HFF-Myc (cell line): ENCODE results near the gene C10orf67.
"Not testable (repeated sequence)": the region's sequence is repeated elsewhere in the genome, so short reads cannot be mapped to it uniquely, and the experiment has no call there.

ENCODE experiments used
- DNase-seq: peaks from one replicate; pipeline ENCODE4 v3.0.0-alpha.2; 2011; ENCODE audit warnings: low read depth; ENCODE audit errors: extremely low read depth
- H3K4me3 ChIP-seq: replicated peaks from 2 replicates; pipeline ENCODE4 v1.5.1; 2011; ENCODE audit warnings: low read depth, mild to moderate bottlenecking, control low read depth, low read length
- TF ChIP-seq, protein P1 (sequence below): IDR thresholded peaks from 2 replicates; pipeline ENCODE4 v1.5.1; 2012; ENCODE audit warnings: mild to moderate bottlenecking, low read depth, low read length, control low read depth; ENCODE audit errors: missing control alignments

Gene C10orf67

DNA sequence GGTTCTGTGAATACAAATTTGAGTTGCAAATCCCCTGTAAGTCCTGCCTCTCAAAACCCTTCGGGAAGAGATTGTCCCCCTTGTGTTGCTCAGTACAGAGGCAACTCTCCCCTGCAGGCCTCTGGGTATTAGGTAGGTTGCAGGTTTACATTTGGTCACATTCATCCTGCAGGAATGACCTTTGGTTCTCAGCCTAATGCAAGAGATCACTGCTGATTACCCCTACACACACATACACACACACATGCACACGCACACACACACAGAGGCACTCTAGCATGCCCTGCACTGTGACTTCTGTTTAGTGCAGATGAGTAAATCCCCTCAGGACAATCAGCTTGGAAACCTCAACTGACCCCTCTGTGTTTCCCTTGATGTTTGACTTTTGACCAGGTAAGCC, 69.2 kb downstream of the C10orf67 start:
- no peak overlapping the region for H3K4me3 ChIP-seq
- TF ChIP-seq, protein P1, sequence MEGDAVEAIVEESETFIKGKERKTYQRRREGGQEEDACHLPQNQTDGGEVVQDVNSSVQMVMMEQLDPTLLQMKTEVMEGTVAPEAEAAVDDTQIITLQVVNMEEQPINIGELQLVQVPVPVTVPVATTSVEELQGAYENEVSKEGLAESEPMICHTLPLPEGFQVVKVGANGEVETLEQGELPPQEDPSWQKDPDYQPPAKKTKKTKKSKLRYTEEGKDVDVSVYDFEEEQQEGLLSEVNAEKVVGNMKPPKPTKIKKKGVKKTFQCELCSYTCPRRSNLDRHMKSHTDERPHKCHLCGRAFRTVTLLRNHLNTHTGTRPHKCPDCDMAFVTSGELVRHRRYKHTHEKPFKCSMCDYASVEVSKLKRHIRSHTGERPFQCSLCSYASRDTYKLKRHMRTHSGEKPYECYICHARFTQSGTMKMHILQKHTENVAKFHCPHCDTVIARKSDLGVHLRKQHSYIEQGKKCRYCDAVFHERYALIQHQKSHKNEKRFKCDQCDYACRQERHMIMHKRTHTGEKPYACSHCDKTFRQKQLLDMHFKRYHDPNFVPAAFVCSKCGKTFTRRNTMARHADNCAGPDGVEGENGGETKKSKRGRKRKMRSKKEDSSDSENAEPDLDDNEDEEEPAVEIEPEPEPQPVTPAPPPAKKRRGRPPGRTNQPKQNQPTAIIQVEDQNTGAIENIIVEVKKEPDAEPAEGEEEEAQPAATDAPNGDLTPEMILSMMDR: no peak
- no peak for DNase-seq

DNA sequence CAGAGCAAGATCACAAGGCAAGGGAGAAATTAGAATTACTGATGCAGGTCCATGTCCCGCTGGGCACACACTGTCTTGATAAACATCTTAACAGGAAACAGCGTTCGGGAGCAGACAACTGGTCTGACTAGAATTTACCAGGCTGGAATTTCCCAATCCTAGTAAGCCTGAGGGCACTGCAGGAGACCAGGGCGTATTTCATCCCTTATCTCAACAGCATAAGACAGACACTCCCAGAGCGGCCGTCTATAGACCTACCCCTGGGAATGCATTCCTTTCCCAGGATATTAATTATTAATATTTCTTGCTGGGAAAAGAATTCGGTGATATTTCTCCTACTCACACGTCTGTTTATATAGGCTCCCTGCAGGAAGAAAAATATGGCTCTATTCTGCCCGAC, 70.4 kb downstream of the C10orf67 start:
- DNase-seq, H3K4me3 ChIP-seq: not testable (repeated sequence)

DNA sequence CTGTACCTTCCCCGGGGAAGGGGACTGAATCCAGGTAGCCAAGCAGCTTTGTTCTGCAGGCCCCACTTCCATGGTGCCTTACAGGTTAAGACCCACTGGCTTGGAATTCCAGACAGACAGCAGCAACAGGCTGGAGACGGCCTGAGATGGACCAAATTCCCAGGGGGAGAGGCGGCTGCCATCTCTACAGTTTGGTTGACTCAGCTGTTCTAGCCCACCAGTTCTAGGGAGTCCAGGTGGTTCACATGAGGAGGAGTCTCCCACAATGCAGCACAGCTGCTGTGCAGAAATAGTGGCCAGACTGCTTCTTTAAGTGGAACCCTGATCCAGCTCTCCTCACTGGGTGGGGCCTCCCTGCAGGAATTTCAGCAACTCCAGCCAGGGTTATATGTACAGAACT, 74.1 kb downstream of the C10orf67 start:
- H3K4me3 ChIP-seq: no peak overlapping the region
- TF ChIP-seq, protein P1: no peak
- DNase-seq: no peak

DNA sequence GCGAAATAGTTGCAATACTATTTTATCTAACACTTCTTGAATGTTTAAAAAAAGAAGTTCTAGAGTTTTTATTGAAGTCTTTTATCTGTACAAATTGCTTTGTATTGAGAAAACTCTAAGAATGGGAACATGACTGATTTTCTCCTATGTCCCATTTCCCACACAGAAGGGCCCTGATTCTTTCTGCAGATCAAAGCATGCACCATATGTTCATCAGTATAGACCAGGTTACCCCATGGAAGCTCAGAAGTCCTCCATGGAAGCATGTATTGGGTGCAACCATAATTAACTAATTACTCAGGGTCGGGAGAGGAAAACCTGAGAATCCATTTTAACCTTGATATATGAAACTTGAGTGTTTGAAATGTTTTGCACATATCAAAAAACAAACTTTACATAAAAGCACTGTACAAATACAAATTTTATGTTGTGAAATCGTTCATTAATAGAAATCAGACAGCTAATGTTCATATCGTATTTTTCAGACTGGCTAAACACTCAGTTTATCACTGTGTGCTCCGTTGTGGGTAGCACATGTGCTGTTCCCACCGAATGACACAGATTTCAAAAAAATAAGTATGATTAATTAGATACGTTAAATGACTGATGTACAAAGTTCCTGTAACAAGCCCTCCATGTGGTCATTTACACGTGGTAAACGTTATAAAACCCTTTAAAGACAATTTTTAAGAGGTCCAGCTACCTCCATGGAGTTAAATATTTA, 81.0 kb downstream of the C10orf67 start:
- no peak overlapping the region for H3K4me3 ChIP-seq
- TF ChIP-seq, protein P1: no peak
- no peak for DNase-seq

DNA sequence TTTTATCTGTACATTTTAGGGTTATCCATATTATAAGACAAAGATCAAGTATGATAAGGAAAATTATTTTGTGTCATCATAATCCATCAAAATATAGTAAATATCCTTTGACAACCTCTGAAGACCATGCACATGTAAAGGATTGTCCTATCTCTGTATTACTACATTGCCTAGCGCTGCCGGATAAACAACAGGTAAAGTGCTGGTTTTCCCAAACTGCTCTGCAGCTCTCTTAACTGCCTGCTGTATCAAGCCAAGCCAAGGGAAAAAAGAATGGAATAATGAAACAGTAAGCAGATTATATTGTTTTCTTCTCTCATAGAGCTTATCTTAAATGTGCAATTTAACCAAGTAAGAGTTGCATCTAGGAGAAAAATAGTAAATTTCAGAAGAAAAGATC, 81.7 kb downstream of the C10orf67 start:
- DNase-seq: no peak
- TF ChIP-seq, protein P1: no peak

DNA sequence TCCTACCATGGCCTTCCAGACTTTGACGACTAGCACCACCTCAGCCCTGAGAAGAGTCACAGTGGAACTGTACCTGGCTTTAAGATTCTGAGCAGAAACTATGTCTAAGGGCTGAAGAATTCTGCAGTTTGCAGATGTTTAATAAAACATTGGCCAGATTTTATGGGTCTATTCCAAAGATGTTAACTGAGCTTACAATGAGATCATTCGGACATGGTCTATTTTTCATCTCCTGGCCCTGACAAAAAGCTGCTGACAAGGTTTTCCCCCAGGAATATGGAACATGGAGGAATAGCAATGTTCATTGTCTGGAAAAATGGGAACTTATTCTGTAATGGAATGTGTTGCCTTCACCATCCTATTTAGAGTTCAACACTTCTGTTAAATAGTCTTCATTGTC, 86.1 kb downstream of the C10orf67 start:
- H3K4me3 ChIP-seq: no peak overlapping the region
- DNase-seq: no peak
- TF ChIP-seq, protein P1: no peak

More for the DNA sequence above, 81.7 kb downstream of the C10orf67 start:
- no peak overlapping the region for H3K4me3 ChIP-seq

DNA sequence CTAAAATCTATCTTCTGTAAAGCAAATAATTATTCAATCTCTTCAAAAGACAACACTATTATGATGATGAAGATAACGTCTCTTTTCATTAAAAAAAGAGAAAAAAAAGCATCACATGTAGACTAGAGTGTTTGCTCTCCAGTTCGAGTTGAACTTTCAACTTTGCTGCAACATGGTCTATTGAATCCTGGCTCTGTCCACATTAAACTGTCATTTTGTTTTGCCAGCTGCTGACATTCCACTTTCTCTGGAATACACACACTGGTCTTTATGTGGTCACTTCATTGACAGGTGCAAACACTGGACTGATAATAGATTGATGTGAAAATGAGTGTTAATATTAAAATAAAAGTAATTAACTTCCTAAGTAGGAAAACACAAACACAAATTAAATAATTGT, 90.8 kb downstream of the C10orf67 start:
- DNase-seq: no peak
- H3K4me3 ChIP-seq: no peak overlapping the region
- TF ChIP-seq, protein P1: no peak

DNA sequence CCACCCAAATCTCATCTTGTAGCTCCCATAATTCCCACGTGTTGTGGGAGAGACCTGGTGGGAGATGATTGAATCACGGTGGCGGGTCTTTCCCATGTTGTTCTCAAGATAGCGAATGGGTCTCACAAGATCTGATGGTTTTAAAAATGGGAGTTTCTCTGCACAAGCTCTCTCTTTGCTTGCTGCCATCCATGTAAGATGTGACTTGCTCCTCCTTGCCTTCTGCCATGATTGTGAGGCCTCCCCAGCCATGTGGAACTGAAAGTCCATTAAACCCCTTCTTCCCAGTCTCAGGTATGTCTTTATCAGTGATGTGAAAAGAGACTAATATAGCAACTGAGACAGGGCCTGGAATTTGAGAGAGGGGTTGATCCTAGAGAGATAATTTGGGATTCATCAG, 91.7 kb downstream of the C10orf67 start:
- H3K4me3 ChIP-seq, DNase-seq: not testable (repeated sequence)

DNA sequence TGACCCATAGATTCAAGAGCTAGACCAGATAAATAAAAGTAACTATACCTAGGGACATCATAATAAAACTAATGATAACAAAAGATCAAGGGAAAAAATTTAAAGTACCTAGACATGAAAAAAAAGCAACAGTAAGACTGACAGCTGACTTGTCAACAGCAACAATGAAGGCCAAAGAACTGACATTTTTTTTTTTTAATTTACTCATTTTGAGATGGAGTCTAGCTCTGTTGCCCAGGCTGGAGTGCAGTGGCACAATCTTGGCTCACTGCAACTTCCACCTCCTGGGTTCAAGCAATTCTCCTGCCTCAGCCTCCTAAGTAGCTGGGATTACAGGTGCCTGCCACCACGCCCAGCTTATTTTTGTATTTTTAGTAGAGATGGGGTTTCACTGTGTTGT, 102.8 kb downstream of the C10orf67 start:
- H3K4me3 ChIP-seq, DNase-seq: not testable (repeated sequence)
